Smooth muscle cell (in vitro differentiated cells): ENCODE data around the gene GNPTAB. TPM values are rescaled to one million over a fixed set of nuclear protein-coding genes. Genes with fewer than 3 reads are reported as not detected.
"Not testable (repeated sequence)": the region's sequence is repeated elsewhere in the genome, so short reads cannot be mapped to it uniquely, and the experiment has no call there.

ENCODE experiments used
- DNase-seq: peaks from one replicate; lab custom pipeline; 2025; ENCODE audit not compliant: unreplicated experiment; lab: John Stamatoyannopoulos, UW
- H2AFZ ChIP-seq: fragments of 200-600 bp; sonication (generic); 2 replicates; pipeline ENCODE4 v1.6.0; 2016; ENCODE audit warnings: antibody characterized with exemption, low read depth, mild to moderate bottlenecking
- H3F3A ChIP-seq: fragments of 200-600 bp; sonication (generic); 2 replicates; pipeline ENCODE4 v1.6.0; 2017; ENCODE audit warnings: antibody characterized with exemption, low read depth
- H3K27ac ChIP-seq: fragments of 200-600 bp; sonication (generic); 2 replicates; pipeline ENCODE4 v1.5.1; 2016; ENCODE audit warnings: low read depth, mild to moderate bottlenecking
- H3K27me3 ChIP-seq: fragments of 200-600 bp; sonication (generic); 2 replicates; pipeline ENCODE4 v1.6.1; 2016; ENCODE audit warnings: low read depth, mild to moderate bottlenecking
- H3K36me3 ChIP-seq: fragments of 200-600 bp; sonication (generic); 2 replicates; pipeline ENCODE4 v1.5.1; 2016; ENCODE audit warnings: low read depth
- H3K4me1 ChIP-seq: fragments of 200-600 bp; sonication (generic); 2 replicates; pipeline ENCODE4 v1.5.1; 2016; ENCODE audit warnings: low read depth
- H3K4me2 ChIP-seq: fragments of 200-600 bp; sonication (generic); 2 replicates; pipeline ENCODE4 v1.6.0; 2016; ENCODE audit warnings: mild to moderate bottlenecking
- H3K4me3 ChIP-seq: fragments of 200-600 bp; sonication (generic); 2 replicates; pipeline ENCODE4 v1.5.1; 2016; ENCODE audit warnings: mild to moderate bottlenecking
- H3K79me2 ChIP-seq: fragments of 200-600 bp; sonication (generic); 2 replicates; pipeline ENCODE4 v1.6.0; 2016; ENCODE audit warnings: low read depth, mild to moderate bottlenecking
- H3K9ac ChIP-seq: fragments of 200-600 bp; sonication (generic); 2 replicates; pipeline ENCODE4 v1.6.0; 2016; ENCODE audit warnings: low read depth
- H3K9me3 ChIP-seq: fragments of 200-600 bp; sonication (generic); replicated peaks from 2 replicates; pipeline ENCODE4 v1.5.1; 2016; ENCODE audit warnings: low read depth
- H4K20me1 ChIP-seq: fragments of 200-600 bp; sonication (generic); 2 replicates; pipeline ENCODE4 v1.6.0; 2016; ENCODE audit warnings: low read depth
- CTCF ChIP-seq: fragments of 200-600 bp; sonication (generic); IDR thresholded peaks from 2 replicates; pipeline ENCODE4 v1.5.1; 2017; ENCODE audit warnings: borderline replicate concordance, mild to moderate bottlenecking, antibody characterized with exemption; ENCODE audit not compliant: insufficient read depth, poor library complexity, severe bottlenecking
- WGBS: methylation state at CpG from one replicate; pipeline ENCODE4 v1.1.7; 2016; ENCODE audit warnings: low lambda C conversion rate; 5-methylcytosine and 5-hydroxymethylcytosine counted together
- polyA plus RNA-seq: library from polyadenylated mRNA; unstranded; fragments of >200 nt; fragmentation: Nextera tagmentation; extraction: Ambion mirVana; gene quantifications from 2 replicates; pipeline ENCODE4 v1.2.1, GENCODE V29; 2016
- total RNA-seq: library from RNA; depleted of rRNA; stranded (reverse); fragments of >200 nt; gene quantifications from 2 replicates; pipeline ENCODE4 v1.2.3, GENCODE V29; 2014

Gene GNPTAB
- total and polyA plus RNA-seq, 2 experiments from 2014 or later = 17.9 to 23.6 TPM

- no peak for TF ChIP-seq CTCF
- H3K4me3 ChIP-seq = no peak overlapping the region
Observed at GRCh38 chr12:101870925-101871324, 40.2 kb upstream of the GNPTAB start.

DNA sequence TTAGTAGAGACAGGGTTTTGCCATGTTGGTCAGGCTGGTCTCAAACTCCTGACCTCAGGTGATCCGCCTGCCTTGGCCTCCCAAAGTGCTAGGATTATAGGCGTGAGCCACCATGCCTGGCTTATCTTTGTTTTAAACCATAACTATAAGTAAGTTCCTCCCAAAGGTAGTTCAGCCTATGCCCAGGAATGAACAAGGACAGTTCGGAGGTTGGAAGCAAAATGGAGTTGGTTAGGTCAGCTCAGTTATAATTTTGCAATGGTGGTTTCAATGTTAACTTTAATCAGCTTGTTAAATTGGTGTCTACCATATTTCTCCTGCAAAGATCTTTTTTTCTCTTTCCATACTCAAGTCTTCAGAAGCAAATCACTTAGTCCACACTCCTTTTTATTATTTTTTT is 36.9 kb upstream of the GNPTAB start:
- WGBS = 95% methylated on average over 3 of the region's 3 CpGs
- H3K79me2 ChIP-seq, H3K4me2 ChIP-seq, H3K4me3 ChIP-seq, DNase-seq, H3K9me3 ChIP-seq, H3K27ac ChIP-seq, H3K9ac ChIP-seq, H3K27me3 ChIP-seq, H3F3A ChIP-seq, H4K20me1 ChIP-seq, H2AFZ ChIP-seq, H3K4me1 ChIP-seq, H3K36me3 ChIP-seq: not testable (repeated sequence)

More at GRCh38 chr12:101870925-101871324, 40.2 kb upstream of the GNPTAB start:
- Histone ChIP-seq H3K79me2 (no peaks in the 10 kb centered on the region), H3K4me2 (no peak overlapping the region), H3K27me3 (no peaks in the 10 kb centered on the region), H3K9ac (no peak overlapping the region), H3K9me3 (no peaks in the 10 kb centered on the region), H3K27ac (no peak overlapping the region), H3K36me3 (no peaks in the 10 kb centered on the region), H3F3A (no peaks in the 10 kb centered on the region), H2AFZ (no peak overlapping the region), H3K4me1 (no peaks in the 10 kb centered on the region), H4K20me1 (no peaks in the 10 kb centered on the region)
- 100% methylated on average over 1 of the region's 1 CpG for WGBS
- no peak for DNase-seq

- no peak overlapping the region for H3K4me3 ChIP-seq
- H3F3A ChIP-seq = no peaks in the 10 kb centered on the region
- H3K27me3 ChIP-seq = no peaks in the 10 kb centered on the region
- H4K20me1 ChIP-seq = no peaks in the 10 kb centered on the region
- no peak overlapping the region for H3K9ac ChIP-seq
- 70% methylated on average over 13 of the region's 13 CpGs for WGBS
- no peaks in the 10 kb centered on the region for H3K79me2 ChIP-seq
- no peaks in the 10 kb centered on the region for H3K9me3 ChIP-seq
- no peak overlapping the region for H2AFZ ChIP-seq
- no peak for TF ChIP-seq CTCF
- no peak overlapping the region for H3K27ac ChIP-seq
- no peak overlapping the region for H3K4me2 ChIP-seq
- no peaks in the 10 kb centered on the region for H3K36me3 ChIP-seq
- no peaks in the 10 kb centered on the region for H3K4me1 ChIP-seq
- no peak for DNase-seq
Observed at GRCh38 chr12:101866615-101867373, 36.0 kb upstream of the GNPTAB start.

DNA sequence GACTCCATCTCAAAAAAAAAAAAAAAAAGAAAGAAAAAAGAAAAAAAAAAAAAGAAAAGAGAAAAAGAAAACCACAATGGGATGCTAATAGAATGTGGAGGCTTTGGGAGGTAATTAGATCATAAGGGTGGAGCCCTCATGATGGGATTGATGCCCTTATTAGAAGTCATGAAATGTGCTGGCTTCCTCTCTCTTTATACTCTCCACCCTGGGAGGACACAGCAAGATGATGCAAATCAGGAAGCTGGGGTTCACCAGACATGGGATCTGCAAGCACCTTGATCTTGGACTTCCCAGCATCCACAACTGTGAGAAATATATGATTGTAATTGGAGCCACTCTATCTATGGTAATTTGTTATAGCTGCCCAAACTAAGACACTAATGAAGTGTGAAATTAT is 33.2 kb upstream of the GNPTAB start:
- DNase-seq = no peak
- Histone ChIP-seq H3K4me2 (no peak overlapping the region), H2AFZ (no peak overlapping the region), H3K27ac (no peak overlapping the region), H3K79me2 (no peaks in the 10 kb centered on the region), H3F3A (no peaks in the 10 kb centered on the region), H3K4me3 (no peak overlapping the region), H3K9me3 (no peaks in the 10 kb centered on the region), H3K9ac (no peak overlapping the region), H4K20me1 (no peaks in the 10 kb centered on the region), H3K27me3 (no peaks in the 10 kb centered on the region), H3K36me3 (no peaks in the 10 kb centered on the region), H3K4me1 (no peaks in the 10 kb centered on the region)
- no peak for TF ChIP-seq CTCF
